ENCODE measurements around the gene PRH1.

PRH1 gene

GRCh38 chr12:10853776-10854175, 30.3 kb downstream of the PRH1 start:
- DNase-seq (ENCODE audit: extremely low spot score): no peak
- CTCF ChIA-PET: no interaction called here
- TF ChIP-seq BHLHE40 (IDR thresholded peaks at IDR 0.05; ENCODE audit: borderline replicate concordance): no peak
- no peak for TF ChIP-seq TARDBP (IDR thresholded peaks at IDR 0.05)
- POLR2A ChIA-PET: no interaction called here

GRCh38 chr12:10851243-10851858, 32.7 kb downstream of the PRH1 start:
- CTCF ChIA-PET: no interaction called here
- TF ChIP-seq NFRKB (IDR thresholded peaks at IDR 0.05): no peak
- no peak for TF ChIP-seq ELF4 (IDR thresholded peaks at IDR 0.05)
- no peak for TF ChIP-seq SP1 (IDR thresholded peaks at IDR 0.05)
- no peak for TF ChIP-seq TARDBP (IDR thresholded peaks at IDR 0.05)
- no peak for TF ChIP-seq HDGF (IDR thresholded peaks at IDR 0.05; ENCODE audit: borderline replicate concordance)
- TF ChIP-seq FOXK2 (IDR thresholded peaks at IDR 0.05): no peak
- no peak for TF ChIP-seq SUZ12 (IDR thresholded peaks at IDR 0.05)
- TF ChIP-seq PKNOX1 (IDR thresholded peaks at IDR 0.05): no peak
- TF ChIP-seq FOXA1 (IDR thresholded peaks at IDR 0.05): no peak
- no peak for TF ChIP-seq LEF1 (IDR thresholded peaks at IDR 0.05; ENCODE audit: borderline replicate concordance)
- TF ChIP-seq ARNT (IDR thresholded peaks at IDR 0.05): no peak
- no peak for TF ChIP-seq FOXM1 (IDR thresholded peaks at IDR 0.05; ENCODE audit: borderline replicate concordance)
- no peak for TF ChIP-seq BHLHE40 (IDR thresholded peaks at IDR 0.05; ENCODE audit: borderline replicate concordance)
- no peak for TF ChIP-seq L3MBTL2 (conservative IDR thresholded peaks at IDR 0.05)
- no peak for TF ChIP-seq ZNF384 (IDR thresholded peaks at IDR 0.05)
- POLR2A ChIA-PET: no interaction called here
- DNase-seq (ENCODE audit: extremely low spot score): no peak

- CTCF ChIA-PET: no interaction called here
- POLR2A ChIA-PET: no interaction called here
- no peak for DNase-seq (ENCODE audit: extremely low spot score)
- TF ChIP-seq BHLHE40 (IDR thresholded peaks at IDR 0.05; ENCODE audit: borderline replicate concordance) (no peak), LEF1 (IDR thresholded peaks at IDR 0.05; ENCODE audit: borderline replicate concordance) (no peak), ZNF384 (IDR thresholded peaks at IDR 0.05) (no peak), HDGF (IDR thresholded peaks at IDR 0.05; ENCODE audit: borderline replicate concordance) (no peak), FOXK2 (IDR thresholded peaks at IDR 0.05) (no peak)
Measured at GRCh38 chr12:10849425-10849878, 34.6 kb downstream of the PRH1 start, which contains the start of gene PRR4. PRR4 (minus strand) TSS chr12:10849475; CDS start chr12:10849437, 38 bp downstream.

GRCh38 chr12:10847744-10848143, 36.3 kb downstream of the PRH1 start:
- ChIA-PET POLR2A (no interaction called here), CTCF (no interaction called here)
- no peak for TF ChIP-seq FOXM1 (IDR thresholded peaks at IDR 0.05; ENCODE audit: borderline replicate concordance)
- no peak for TF ChIP-seq NFRKB (IDR thresholded peaks at IDR 0.05)
- TF ChIP-seq FOXA1 (IDR thresholded peaks at IDR 0.05): no peak
- TF ChIP-seq ELF4 (IDR thresholded peaks at IDR 0.05): no peak
- no peak for TF ChIP-seq CTBP1 (IDR thresholded peaks at IDR 0.05; ENCODE audit: borderline replicate concordance)
- TF ChIP-seq HDGF (IDR thresholded peaks at IDR 0.05; ENCODE audit: borderline replicate concordance): no peak
- no peak for TF ChIP-seq SUZ12 (IDR thresholded peaks at IDR 0.05)
- no peak for TF ChIP-seq PKNOX1 (IDR thresholded peaks at IDR 0.05)
- no peak for TF ChIP-seq BHLHE40 (IDR thresholded peaks at IDR 0.05; ENCODE audit: borderline replicate concordance)
- no peak for TF ChIP-seq FOXK2 (IDR thresholded peaks at IDR 0.05)
- TF ChIP-seq SP1 (IDR thresholded peaks at IDR 0.05): no peak
- no peak for TF ChIP-seq TARDBP (IDR thresholded peaks at IDR 0.05)
- no peak for TF ChIP-seq ARNT (IDR thresholded peaks at IDR 0.05)
- no peak for TF ChIP-seq LEF1 (IDR thresholded peaks at IDR 0.05; ENCODE audit: borderline replicate concordance)
- no peak for TF ChIP-seq ZNF384 (IDR thresholded peaks at IDR 0.05)
- no peak for TF ChIP-seq L3MBTL2 (conservative IDR thresholded peaks at IDR 0.05)
- no peak for DNase-seq (ENCODE audit: extremely low spot score)

GRCh38 chr12:10842862-10843261, 41.2 kb downstream of the PRH1 start:
- DNase-seq (ENCODE audit: extremely low spot score): no peak
- TF ChIP-seq NFRKB (IDR thresholded peaks at IDR 0.05) (no peak), ARNT (IDR thresholded peaks at IDR 0.05) (no peak), BHLHE40 (IDR thresholded peaks at IDR 0.05; ENCODE audit: borderline replicate concordance) (no peak), FOXA1 (IDR thresholded peaks at IDR 0.05) (no peak), SUZ12 (IDR thresholded peaks at IDR 0.05) (no peak), TARDBP (IDR thresholded peaks at IDR 0.05) (no peak), HDGF (IDR thresholded peaks at IDR 0.05; ENCODE audit: borderline replicate concordance) (no peak), LEF1 (IDR thresholded peaks at IDR 0.05; ENCODE audit: borderline replicate concordance) (no peak), CTBP1 (IDR thresholded peaks at IDR 0.05; ENCODE audit: borderline replicate concordance) (no peak), ELF4 (IDR thresholded peaks at IDR 0.05) (no peak), SP1 (IDR thresholded peaks at IDR 0.05) (no peak), ZNF384 (IDR thresholded peaks at IDR 0.05) (no peak)
- POLR2A ChIA-PET: no interaction called here
- CTCF ChIA-PET: no interaction called here

GRCh38 chr12:10838461-10838860, 45.6 kb downstream of the PRH1 start:
- TF ChIP-seq PKNOX1 (IDR thresholded peaks at IDR 0.05) (no peak), SUZ12 (IDR thresholded peaks at IDR 0.05) (no peak), HDGF (IDR thresholded peaks at IDR 0.05; ENCODE audit: borderline replicate concordance) (no peak), FOXK2 (IDR thresholded peaks at IDR 0.05) (no peak), FOXA1 (IDR thresholded peaks at IDR 0.05) (no peak), NFRKB (IDR thresholded peaks at IDR 0.05) (no peak)
- DNase-seq (ENCODE audit: extremely low spot score): no peak
- ChIA-PET POLR2A (no interaction called here), CTCF (interaction anchor here (0.6 kb wide), 1 partner anchor 14 kb away, joined by 3 read pairs; no protein-coding TSS in a partner anchor)
